A673 (cell line): ENCODE data around the gene CCN6. TPM values are rescaled to one million over a fixed set of nuclear protein-coding genes. Genes with fewer than 3 reads are reported as not detected.

ENCODE experiments used
- Bru-seq: library from RNA; stranded (reverse); fragments of 400-500 nt; gene quantifications from one replicate; lab custom pipeline; 2021; lab: Mats Ljungman, UMichigan
- BruChase-seq, 2 experiments: library from RNA; stranded (reverse); fragments of 400-500 nt; gene quantifications; one replicate each; lab custom pipeline; 2021; lab: Mats Ljungman, UMichigan
- BruUV-seq: library from RNA; stranded (reverse); fragments of 400-500 nt; replicated peaks from 2 replicates; lab custom pipeline; 2021; lab: Mats Ljungman, UMichigan
- CTCF ChIA-PET: fragments of 300-600 bp; sonication (Branson Sonifier 250); formaldehyde crosslinking; loops from one replicate; lab custom pipeline; 2022; ENCODE audit warnings: antibody characterized with exemption; lab: Charles Lee
- POLR2A ChIA-PET: fragments of 300-600 bp; sonication (Branson Sonifier 250); formaldehyde crosslinking; loops from one replicate; lab custom pipeline; 2022; ENCODE audit warnings: antibody characterized with exemption; ENCODE audit not compliant: low non-redundant PET; lab: Charles Lee
- DNase-seq: peaks from one replicate; pipeline ENCODE4 v3.0.0-alpha.2; 2015; ENCODE audit warnings: low spot score
- H3K27ac ChIP-seq: fragments of 200-600 bp; sonication (generic); 2 replicates; pipeline ENCODE4 v1.5.1; 2016; ENCODE audit warnings: mixed run types, low read depth, mild to moderate bottlenecking, mixed read lengths, antibody characterized with exemption, low read length; ENCODE audit not compliant: poor library complexity, severe bottlenecking
- H3K27me3 ChIP-seq: fragments of 200-600 bp; sonication (generic); replicated peaks from 2 replicates; pipeline ENCODE4 v1.6.1; 2017; ENCODE audit warnings: mixed run types, low read depth, mild to moderate bottlenecking, mixed read lengths, antibody characterized with exemption, low read length; ENCODE audit not compliant: insufficient read depth, poor library complexity
- H3K36me3 ChIP-seq: fragments of 200-600 bp; sonication (generic); 2 replicates; pipeline ENCODE4 v1.6.1; 2016; ENCODE audit warnings: mixed run types, mild to moderate bottlenecking, mixed read lengths, antibody characterized with exemption, low read length; ENCODE audit not compliant: insufficient read depth, poor library complexity, severe bottlenecking
- H3K4me1 ChIP-seq: fragments of 200-600 bp; sonication (generic); 2 replicates; pipeline ENCODE4 v1.6.1; 2017; ENCODE audit warnings: mixed run types, mild to moderate bottlenecking, mixed read lengths, antibody characterized with exemption, low read length; ENCODE audit not compliant: insufficient read depth, poor library complexity, severe bottlenecking
- H3K4me3 ChIP-seq: fragments of 200-600 bp; sonication (generic); 2 replicates; pipeline ENCODE4 v1.5.1; 2016; ENCODE audit warnings: low read depth, mixed run types, mild to moderate bottlenecking, mixed read lengths, low read length; ENCODE audit not compliant: poor library complexity, severe bottlenecking
- H3K9me3 ChIP-seq: fragments of 200-600 bp; sonication (generic); 2 replicates; pipeline ENCODE4 v1.6.1; 2016; ENCODE audit warnings: mixed run types, low read depth, mild to moderate bottlenecking, mixed read lengths, antibody characterized with exemption, low read length; ENCODE audit not compliant: poor library complexity, severe bottlenecking
- EZH2 ChIP-seq: fragments of 200-600 bp; sonication (generic); IDR thresholded peaks from 2 replicates; pipeline ENCODE4 v1.6.1; 2017; ENCODE audit warnings: borderline replicate concordance, low read depth, mild to moderate bottlenecking, mixed read lengths, antibody characterized with exemption, low read length; ENCODE audit not compliant: poor library complexity, severe bottlenecking
- intact Hi-C: fragments of 100-400 bp; cut with micrococcal nuclease; formaldehyde crosslinking; loops from one replicate; pipeline ENCODE4 v1.10.0; 2022; ENCODE audit not compliant: unreplicated experiment
- long read RNA-seq: library from polyadenylated mRNA; stranded (forward); transcript quantifications from one replicate; pipeline ENCODE4 v2.0.0, GENCODE V29; 2022
- total RNA-seq: library from RNA; stranded (reverse); gene quantifications from 2 replicates; pipeline ENCODE4 v1.2.3, GENCODE V29; 2021
- TF ChIP-seq, protein P1 (sequence below): fragments of 300-800, 200-600 bp; sonication (generic); conservative IDR thresholded peaks from 2 replicates; pipeline ENCODE4 v1.5.1; 2017; ENCODE audit warnings: low read depth, mild to moderate bottlenecking, antibody characterized with exemption, low read length, moderate library complexity, mixed read lengths

Gene CCN6
- total RNA-seq: not detected in 2 replicates
- Bru-seq, nascent RNA: not detected
- not detected for BruChase-seq, experiment 1, labeled RNA remaining after a 2-hour chase
- BruChase-seq, experiment 2, labeled RNA remaining after a 6-hour chase: not detected
- long read RNA-seq: 0 reads

GRCh38 chr6:112054001-112054400 is at the start of gene CCN6:
TSS of gene CCN6 (plus strand) at chr6:112054104. CDS start at chr6:112054358, 254 bp downstream.
- CTCF ChIA-PET: no interaction called here
- no peak for TF ChIP-seq EZH2
- TF ChIP-seq, protein P1, sequence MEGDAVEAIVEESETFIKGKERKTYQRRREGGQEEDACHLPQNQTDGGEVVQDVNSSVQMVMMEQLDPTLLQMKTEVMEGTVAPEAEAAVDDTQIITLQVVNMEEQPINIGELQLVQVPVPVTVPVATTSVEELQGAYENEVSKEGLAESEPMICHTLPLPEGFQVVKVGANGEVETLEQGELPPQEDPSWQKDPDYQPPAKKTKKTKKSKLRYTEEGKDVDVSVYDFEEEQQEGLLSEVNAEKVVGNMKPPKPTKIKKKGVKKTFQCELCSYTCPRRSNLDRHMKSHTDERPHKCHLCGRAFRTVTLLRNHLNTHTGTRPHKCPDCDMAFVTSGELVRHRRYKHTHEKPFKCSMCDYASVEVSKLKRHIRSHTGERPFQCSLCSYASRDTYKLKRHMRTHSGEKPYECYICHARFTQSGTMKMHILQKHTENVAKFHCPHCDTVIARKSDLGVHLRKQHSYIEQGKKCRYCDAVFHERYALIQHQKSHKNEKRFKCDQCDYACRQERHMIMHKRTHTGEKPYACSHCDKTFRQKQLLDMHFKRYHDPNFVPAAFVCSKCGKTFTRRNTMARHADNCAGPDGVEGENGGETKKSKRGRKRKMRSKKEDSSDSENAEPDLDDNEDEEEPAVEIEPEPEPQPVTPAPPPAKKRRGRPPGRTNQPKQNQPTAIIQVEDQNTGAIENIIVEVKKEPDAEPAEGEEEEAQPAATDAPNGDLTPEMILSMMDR: no peak

DNA sequence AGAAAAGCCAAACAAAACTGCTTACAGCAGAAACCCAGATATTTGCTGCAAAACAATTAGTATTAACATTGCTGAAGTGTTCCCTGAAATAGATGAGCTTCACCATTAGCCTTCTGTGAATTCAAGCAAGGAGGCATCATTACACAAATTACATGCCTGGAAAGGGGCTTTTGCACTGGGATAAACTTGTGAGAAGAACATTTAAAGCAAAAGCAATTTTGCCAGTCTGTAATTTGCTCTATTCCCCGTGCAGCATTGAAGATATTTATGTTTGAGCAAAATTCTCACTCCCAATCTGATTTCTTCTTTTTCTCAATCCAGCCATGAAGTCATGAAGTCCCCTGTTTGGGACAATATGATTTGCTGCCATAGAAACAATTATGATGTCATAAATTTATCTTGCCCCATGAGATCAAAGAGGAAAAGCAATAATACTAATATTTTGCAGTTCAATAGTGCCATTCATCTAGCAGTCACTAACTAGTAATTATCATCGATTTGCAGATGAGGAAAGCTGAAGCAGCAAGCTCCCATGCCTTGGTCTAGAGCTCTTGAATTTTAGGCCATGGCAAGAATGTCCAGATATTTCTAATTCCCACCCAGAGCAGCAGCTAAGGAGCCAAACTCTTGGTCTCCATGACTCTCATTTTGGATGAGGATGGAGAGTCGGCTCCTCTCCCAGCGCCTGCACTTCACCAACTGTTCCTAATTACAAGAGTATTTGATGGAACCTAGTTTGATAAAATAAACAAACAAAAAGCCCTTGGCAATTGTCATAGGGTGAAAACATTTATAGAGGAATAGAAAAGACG is 49.5 kb upstream of the CCN6 start:
- no TSS peak for BruUV-seq
- POLR2A ChIA-PET: no interaction called here

More at GRCh38 chr6:112054001-112054400, at the start of gene CCN6:
- no TSS peak for BruUV-seq
- Histone ChIP-seq H3K4me1 (no peaks in the 10 kb centered on the region), H3K27ac (no peak within 1 kb of the TSS), H3K4me3 (no peak within 1 kb of the TSS), H3K27me3 (no peaks in the 10 kb centered on the region), H3K9me3 (no peaks in the 10 kb centered on the region), H3K36me3 (no peaks in the 10 kb centered on the region)
- POLR2A ChIA-PET: no interaction called here
- intact Hi-C loops: no loop called here
- DNase-seq: no peak

GRCh38 chr6:112005013-112005371 is 48.9 kb upstream of the CCN6 start:
- Histone ChIP-seq H3K4me1 (no peaks in the 10 kb centered on the region), H3K27ac (no peak overlapping the region), H3K9me3 (no peaks in the 10 kb centered on the region), H3K4me3 (no peak overlapping the region), H3K36me3 (no peaks in the 10 kb centered on the region), H3K27me3 (no peaks in the 10 kb centered on the region)
- CTCF ChIA-PET: no interaction called here
- TF ChIP-seq EZH2: no peak
- TF ChIP-seq, protein P1: no peak
- intact Hi-C loops: no loop called here
- no peak for DNase-seq
- BruUV-seq: no TSS peak
- POLR2A ChIA-PET: no interaction called here

More for the DNA sequence above, 49.5 kb upstream of the CCN6 start:
- CTCF ChIA-PET: no interaction called here
- TF ChIP-seq EZH2: no peak
- TF ChIP-seq, protein P1: no peak
- no peak overlapping the region for H3K27ac ChIP-seq
- no peaks in the 10 kb centered on the region for H3K9me3 ChIP-seq
- H3K4me3 ChIP-seq: no peak overlapping the region
- H3K36me3 ChIP-seq: no peaks in the 10 kb centered on the region
- intact Hi-C loops: no loop called here
- no peaks in the 10 kb centered on the region for H3K4me1 ChIP-seq
- no peaks in the 10 kb centered on the region for H3K27me3 ChIP-seq
- DNase-seq: no peak
